GM20000 (cell line): ENCODE data around the gene ACTR3.

ENCODE experiments used
- DNase-seq: peaks from one replicate; pipeline ENCODE4 v3.0.0; 2012; ENCODE audit warnings: low spot score
- CTCF ChIP-seq: IDR thresholded peaks from 2 replicates; pipeline ENCODE4 v1.5.1; 2012; ENCODE audit warnings: mild to moderate bottlenecking, control low read depth; ENCODE audit errors: extremely low read depth, missing control alignments

ACTR3 gene

GRCh38 chr2:113961000-113961399 is 71.1 kb downstream of the ACTR3 start:
- TF ChIP-seq CTCF: no peak
- no peak for DNase-seq

GRCh38 chr2:113962692-113963480 is 73.0 kb downstream of the ACTR3 start:
- no peak for TF ChIP-seq CTCF
- DNase-seq: no peak

- DNase-seq: no peak
- TF ChIP-seq CTCF: no peak
Observed at GRCh38 chr2:113963965-113964364, 74.1 kb downstream of the ACTR3 start.

- no peak for TF ChIP-seq CTCF
- DNase-seq: no peak
Observed at GRCh38 chr2:113964436-113964835, 74.5 kb downstream of the ACTR3 start.

- DNase-seq: no peak
- TF ChIP-seq CTCF: no peak
Observed at GRCh38 chr2:113965228-113965627, 75.3 kb downstream of the ACTR3 start.

GRCh38 chr2:113965644-113966043 is 75.8 kb downstream of the ACTR3 start:
- DNase-seq: peak; percentile 23
- peak; percentile 66 for TF ChIP-seq CTCF

GRCh38 chr2:113966171-113966570 is 76.3 kb downstream of the ACTR3 start:
- no peak for DNase-seq
- no peak for TF ChIP-seq CTCF
